ENCODE measurements around the gene CD24.

DNA sequence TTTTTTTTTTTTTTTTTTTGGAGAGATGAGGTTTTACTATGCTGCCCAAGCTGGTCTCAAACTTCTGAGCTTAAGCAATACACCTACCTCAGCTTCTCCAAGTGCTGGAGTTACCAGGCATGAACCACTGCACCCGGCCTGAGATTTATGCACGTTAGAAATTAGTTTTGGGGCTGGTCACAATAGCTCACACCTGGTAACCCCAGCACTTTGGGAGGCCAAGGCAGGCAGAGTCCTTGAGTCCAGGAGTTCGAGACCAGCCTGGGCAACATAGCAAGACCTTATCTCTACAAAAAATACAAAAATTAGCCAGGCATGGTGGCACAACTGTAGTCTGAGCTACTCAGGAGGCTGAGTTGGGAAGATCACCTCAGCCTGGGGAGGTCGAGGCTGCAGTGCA is 51.9 kb downstream of the CD24 start:
- TF ChIP-seq, protein P1, sequence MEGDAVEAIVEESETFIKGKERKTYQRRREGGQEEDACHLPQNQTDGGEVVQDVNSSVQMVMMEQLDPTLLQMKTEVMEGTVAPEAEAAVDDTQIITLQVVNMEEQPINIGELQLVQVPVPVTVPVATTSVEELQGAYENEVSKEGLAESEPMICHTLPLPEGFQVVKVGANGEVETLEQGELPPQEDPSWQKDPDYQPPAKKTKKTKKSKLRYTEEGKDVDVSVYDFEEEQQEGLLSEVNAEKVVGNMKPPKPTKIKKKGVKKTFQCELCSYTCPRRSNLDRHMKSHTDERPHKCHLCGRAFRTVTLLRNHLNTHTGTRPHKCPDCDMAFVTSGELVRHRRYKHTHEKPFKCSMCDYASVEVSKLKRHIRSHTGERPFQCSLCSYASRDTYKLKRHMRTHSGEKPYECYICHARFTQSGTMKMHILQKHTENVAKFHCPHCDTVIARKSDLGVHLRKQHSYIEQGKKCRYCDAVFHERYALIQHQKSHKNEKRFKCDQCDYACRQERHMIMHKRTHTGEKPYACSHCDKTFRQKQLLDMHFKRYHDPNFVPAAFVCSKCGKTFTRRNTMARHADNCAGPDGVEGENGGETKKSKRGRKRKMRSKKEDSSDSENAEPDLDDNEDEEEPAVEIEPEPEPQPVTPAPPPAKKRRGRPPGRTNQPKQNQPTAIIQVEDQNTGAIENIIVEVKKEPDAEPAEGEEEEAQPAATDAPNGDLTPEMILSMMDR (IDR thresholded peaks at IDR 0.05): no peak
- TF ChIP-seq, protein P2, sequence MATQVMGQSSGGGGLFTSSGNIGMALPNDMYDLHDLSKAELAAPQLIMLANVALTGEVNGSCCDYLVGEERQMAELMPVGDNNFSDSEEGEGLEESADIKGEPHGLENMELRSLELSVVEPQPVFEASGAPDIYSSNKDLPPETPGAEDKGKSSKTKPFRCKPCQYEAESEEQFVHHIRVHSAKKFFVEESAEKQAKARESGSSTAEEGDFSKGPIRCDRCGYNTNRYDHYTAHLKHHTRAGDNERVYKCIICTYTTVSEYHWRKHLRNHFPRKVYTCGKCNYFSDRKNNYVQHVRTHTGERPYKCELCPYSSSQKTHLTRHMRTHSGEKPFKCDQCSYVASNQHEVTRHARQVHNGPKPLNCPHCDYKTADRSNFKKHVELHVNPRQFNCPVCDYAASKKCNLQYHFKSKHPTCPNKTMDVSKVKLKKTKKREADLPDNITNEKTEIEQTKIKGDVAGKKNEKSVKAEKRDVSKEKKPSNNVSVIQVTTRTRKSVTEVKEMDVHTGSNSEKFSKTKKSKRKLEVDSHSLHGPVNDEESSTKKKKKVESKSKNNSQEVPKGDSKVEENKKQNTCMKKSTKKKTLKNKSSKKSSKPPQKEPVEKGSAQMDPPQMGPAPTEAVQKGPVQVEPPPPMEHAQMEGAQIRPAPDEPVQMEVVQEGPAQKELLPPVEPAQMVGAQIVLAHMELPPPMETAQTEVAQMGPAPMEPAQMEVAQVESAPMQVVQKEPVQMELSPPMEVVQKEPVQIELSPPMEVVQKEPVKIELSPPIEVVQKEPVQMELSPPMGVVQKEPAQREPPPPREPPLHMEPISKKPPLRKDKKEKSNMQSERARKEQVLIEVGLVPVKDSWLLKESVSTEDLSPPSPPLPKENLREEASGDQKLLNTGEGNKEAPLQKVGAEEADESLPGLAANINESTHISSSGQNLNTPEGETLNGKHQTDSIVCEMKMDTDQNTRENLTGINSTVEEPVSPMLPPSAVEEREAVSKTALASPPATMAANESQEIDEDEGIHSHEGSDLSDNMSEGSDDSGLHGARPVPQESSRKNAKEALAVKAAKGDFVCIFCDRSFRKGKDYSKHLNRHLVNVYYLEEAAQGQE (IDR thresholded peaks at IDR 0.05; ENCODE audit: insufficient read depth in 1 of 2, low read depth in 2 of 2, low read length in 1 of 2): no peak
- TF ChIP-seq POLR2AphosphoS5 (IDR thresholded peaks at IDR 0.05; ENCODE audit: low read depth, low read length): no peak
- no peak for TF ChIP-seq SIN3A (IDR thresholded peaks at IDR 0.05; ENCODE audit: borderline replicate concordance, insufficient read depth, low read depth, low read length)

All from Panc1 (cell line).